ENCODE results near the gene TPP1. TPM values are rescaled to one million over a fixed set of nuclear protein-coding genes. Genes with fewer than 3 reads are reported as not detected.
A peak's percentile ranks its signal among the peaks of the same experiment; 100 is the strongest.

TPP1 gene
- polyA plus RNA-seq, 3 donors = 218 to 359 (median 271) TPM

- Mint-ChIP-seq H3K27ac (peak overlapping the region in 1 of 7 donors; percentile 51), H3K4me1 (peaks cover 18% of the 10 kb centered on the region), H3K36me3 (no peaks in the 10 kb centered on the region), H3K4me3 (peak overlapping the region in 1 of 2 donors; percentile 43), H3K9me3 (no peaks in the 10 kb centered on the region), H3K27me3 (ENCODE audit: low read depth in 3 of 3) (no peaks in the 10 kb centered on the region)
- no peak overlapping the region for H3K9ac ChIP-seq (ENCODE audit: insufficient read depth, low read length, poor library complexity, severe bottlenecking)
- WGBS (ENCODE audit: insufficient coverage) = 95% methylated on average over 10 of the region's 14 CpGs
- H3K79me2 ChIP-seq (ENCODE audit: insufficient read depth, low read length) = peaks cover 45% of the 10 kb centered on the region
- TF ChIP-seq CTCF (IDR thresholded peaks at IDR 0.05) = no peak
- H3K4me2 ChIP-seq (replicated peaks; ENCODE audit: extremely low read depth, low read length, poor library complexity, severe bottlenecking) = peak overlapping the region; percentile 93
- peaks cover 19% of the 10 kb centered on the region for H4K20me1 ChIP-seq (ENCODE audit: insufficient read depth, low read length)
- H3K4me3 ChIP-seq (replicated peaks in 1 of 3; ENCODE audit: low read depth in 2 of 3, low read length in 3 of 3) = peak overlapping the region in 1 of 3 experiments; percentile 95
- H3K27me3 ChIP-seq (ENCODE audit: control insufficient read depth in 2 of 2, insufficient read depth in 2 of 2, low read length in 2 of 2) = no peaks in the 10 kb centered on the region
- peaks cover 52 to 66% of the 10 kb centered on the region in 2 donors for H3K4me1 ChIP-seq (ENCODE audit: control insufficient read depth in 1 of 2, insufficient read depth in 2 of 2, low read length in 2 of 2)
- intact Hi-C loops (cut with micrococcal nuclease) = loop anchor here in 1 of 2 donors (10.0 kb wide), 1 partner anchor 382 kb away; the partner anchor contains the start of genes CNGA4 and FHIP1B
- H3K36me3 ChIP-seq (replicated peaks in 1 of 2; ENCODE audit: control insufficient read depth in 1 of 2, insufficient read depth in 2 of 2, low read length in 2 of 2) = peaks cover 35 to 42% of the 10 kb centered on the region in 2 donors
- H2AFZ ChIP-seq (ENCODE audit: insufficient read depth, low read depth, low read length, poor library complexity, severe bottlenecking) = no peak overlapping the region
- no peak for DNase-seq
- H3K9me3 ChIP-seq (replicated peaks in 1 of 2; ENCODE audit: control insufficient read depth in 1 of 2, insufficient read depth in 1 of 2, low read length in 2 of 2) = no peaks in the 10 kb centered on the region
- H3K27ac ChIP-seq (ENCODE audit: low read depth in 1 of 2, low read length in 2 of 2) = peak overlapping the region; percentile 96 to 99
These were observed 2.5 kb downstream of the TPP1 start for GRCh38 chr11:6616596-6617250.

- H3K36me3 ChIP-seq (replicated peaks in 1 of 2; ENCODE audit: control insufficient read depth in 1 of 2, insufficient read depth in 2 of 2, low read length in 2 of 2) = peaks cover 36 to 45% of the 10 kb centered on the region in 2 donors
- Mint-ChIP-seq H3K9me3 (no peaks in the 10 kb centered on the region), H3K27ac (peak overlapping the region in 4 of 7 donors; percentile 42 to 64 (median 48)), H3K36me3 (peaks cover 3 to 4% of the 10 kb centered on the region in 2 donors), H3K27me3 (ENCODE audit: low read depth in 3 of 3) (no peaks in the 10 kb centered on the region), H3K4me3 (no peak overlapping the region), H3K4me1 (peaks cover 23% of the 10 kb centered on the region)
- H3K4me2 ChIP-seq (replicated peaks; ENCODE audit: extremely low read depth, low read length, poor library complexity, severe bottlenecking) = no peak overlapping the region
- no peak overlapping the region for H3K9ac ChIP-seq (ENCODE audit: insufficient read depth, low read length, poor library complexity, severe bottlenecking)
- intact Hi-C loops (cut with micrococcal nuclease) = loop anchor here in 1 of 2 donors (10.0 kb wide), 1 partner anchor 381 kb away; the partner anchor contains the start of genes CNGA4 and FHIP1B
- peak overlapping the region in 1 of 2 donors; percentile 99 for H3K27ac ChIP-seq (ENCODE audit: low read depth in 1 of 2, low read length in 2 of 2)
- no peaks in the 10 kb centered on the region for H3K27me3 ChIP-seq (ENCODE audit: control insufficient read depth in 2 of 2, insufficient read depth in 2 of 2, low read length in 2 of 2)
- peaks cover 55 to 69% of the 10 kb centered on the region in 2 donors for H3K4me1 ChIP-seq (ENCODE audit: control insufficient read depth in 1 of 2, insufficient read depth in 2 of 2, low read length in 2 of 2)
- TF ChIP-seq CTCF (IDR thresholded peaks at IDR 0.05) = no peak
- peak in 1 of 3 donors; percentile 38 for DNase-seq
- H4K20me1 ChIP-seq (ENCODE audit: insufficient read depth, low read length) = peaks cover 19% of the 10 kb centered on the region
- H3K9me3 ChIP-seq (replicated peaks in 1 of 2; ENCODE audit: control insufficient read depth in 1 of 2, insufficient read depth in 1 of 2, low read length in 2 of 2) = no peaks in the 10 kb centered on the region
- WGBS (ENCODE audit: insufficient coverage) = 98% methylated on average over 8 of the region's 9 CpGs
- peaks cover 51% of the 10 kb centered on the region for H3K79me2 ChIP-seq (ENCODE audit: insufficient read depth, low read length)
- no peak overlapping the region for H2AFZ ChIP-seq (ENCODE audit: insufficient read depth, low read depth, low read length, poor library complexity, severe bottlenecking)
- no peak overlapping the region for H3K4me3 ChIP-seq (replicated peaks in 1 of 3; ENCODE audit: low read depth in 2 of 3, low read length in 3 of 3)
These were observed 3.2 kb downstream of the TPP1 start for GRCh38 chr11:6615882-6616585.
